ENCODE measurements around the gene PSMB7.

DNA sequence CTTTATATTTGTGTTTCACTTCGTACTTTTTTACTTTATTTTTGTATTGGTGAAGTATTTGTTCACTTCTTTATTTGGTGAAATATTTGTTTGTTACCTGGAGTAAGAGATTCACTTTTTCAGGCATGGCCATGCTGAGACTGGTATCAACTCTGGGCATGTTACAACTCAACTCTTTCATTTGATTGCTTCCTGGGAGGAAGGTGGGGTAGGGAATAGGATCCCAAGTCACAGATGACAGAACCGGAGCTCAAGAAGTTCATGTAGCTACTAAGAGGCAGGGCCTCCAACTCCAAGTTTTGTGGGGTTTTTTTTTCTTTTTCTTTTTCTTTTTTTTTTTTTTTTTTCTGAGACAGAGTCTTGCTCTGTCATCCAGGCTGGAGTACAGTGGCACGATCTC lies 28.9 kb upstream of the PSMB7 start:
- TF ChIP-seq, protein P1, sequence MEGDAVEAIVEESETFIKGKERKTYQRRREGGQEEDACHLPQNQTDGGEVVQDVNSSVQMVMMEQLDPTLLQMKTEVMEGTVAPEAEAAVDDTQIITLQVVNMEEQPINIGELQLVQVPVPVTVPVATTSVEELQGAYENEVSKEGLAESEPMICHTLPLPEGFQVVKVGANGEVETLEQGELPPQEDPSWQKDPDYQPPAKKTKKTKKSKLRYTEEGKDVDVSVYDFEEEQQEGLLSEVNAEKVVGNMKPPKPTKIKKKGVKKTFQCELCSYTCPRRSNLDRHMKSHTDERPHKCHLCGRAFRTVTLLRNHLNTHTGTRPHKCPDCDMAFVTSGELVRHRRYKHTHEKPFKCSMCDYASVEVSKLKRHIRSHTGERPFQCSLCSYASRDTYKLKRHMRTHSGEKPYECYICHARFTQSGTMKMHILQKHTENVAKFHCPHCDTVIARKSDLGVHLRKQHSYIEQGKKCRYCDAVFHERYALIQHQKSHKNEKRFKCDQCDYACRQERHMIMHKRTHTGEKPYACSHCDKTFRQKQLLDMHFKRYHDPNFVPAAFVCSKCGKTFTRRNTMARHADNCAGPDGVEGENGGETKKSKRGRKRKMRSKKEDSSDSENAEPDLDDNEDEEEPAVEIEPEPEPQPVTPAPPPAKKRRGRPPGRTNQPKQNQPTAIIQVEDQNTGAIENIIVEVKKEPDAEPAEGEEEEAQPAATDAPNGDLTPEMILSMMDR (IDR thresholded peaks at IDR 0.05) = no peak
- TF ChIP-seq RELA (CRISPR knock-in tag; IDR thresholded peaks at IDR 0.05; ENCODE audit: borderline replicate concordance) (no peak), FOXP1 (CRISPR knock-in tag; IDR thresholded peaks at IDR 0.05; ENCODE audit: borderline replicate concordance) (no peak), TEAD1 (CRISPR knock-in tag; IDR thresholded peaks at IDR 0.05) (no peak), ZNF317 (CRISPR knock-in tag; IDR thresholded peaks at IDR 0.05; ENCODE audit: borderline replicate concordance, low read depth) (no peak), ZNF396 (CRISPR knock-in tag; IDR thresholded peaks at IDR 0.05; ENCODE audit: borderline replicate concordance) (no peak), NR2C2 (CRISPR knock-in tag; IDR thresholded peaks at IDR 0.05) (no peak), SP1 (CRISPR knock-in tag; conservative IDR thresholded peaks at IDR 0.05) (no peak)
- TF ChIP-seq, protein P2, sequence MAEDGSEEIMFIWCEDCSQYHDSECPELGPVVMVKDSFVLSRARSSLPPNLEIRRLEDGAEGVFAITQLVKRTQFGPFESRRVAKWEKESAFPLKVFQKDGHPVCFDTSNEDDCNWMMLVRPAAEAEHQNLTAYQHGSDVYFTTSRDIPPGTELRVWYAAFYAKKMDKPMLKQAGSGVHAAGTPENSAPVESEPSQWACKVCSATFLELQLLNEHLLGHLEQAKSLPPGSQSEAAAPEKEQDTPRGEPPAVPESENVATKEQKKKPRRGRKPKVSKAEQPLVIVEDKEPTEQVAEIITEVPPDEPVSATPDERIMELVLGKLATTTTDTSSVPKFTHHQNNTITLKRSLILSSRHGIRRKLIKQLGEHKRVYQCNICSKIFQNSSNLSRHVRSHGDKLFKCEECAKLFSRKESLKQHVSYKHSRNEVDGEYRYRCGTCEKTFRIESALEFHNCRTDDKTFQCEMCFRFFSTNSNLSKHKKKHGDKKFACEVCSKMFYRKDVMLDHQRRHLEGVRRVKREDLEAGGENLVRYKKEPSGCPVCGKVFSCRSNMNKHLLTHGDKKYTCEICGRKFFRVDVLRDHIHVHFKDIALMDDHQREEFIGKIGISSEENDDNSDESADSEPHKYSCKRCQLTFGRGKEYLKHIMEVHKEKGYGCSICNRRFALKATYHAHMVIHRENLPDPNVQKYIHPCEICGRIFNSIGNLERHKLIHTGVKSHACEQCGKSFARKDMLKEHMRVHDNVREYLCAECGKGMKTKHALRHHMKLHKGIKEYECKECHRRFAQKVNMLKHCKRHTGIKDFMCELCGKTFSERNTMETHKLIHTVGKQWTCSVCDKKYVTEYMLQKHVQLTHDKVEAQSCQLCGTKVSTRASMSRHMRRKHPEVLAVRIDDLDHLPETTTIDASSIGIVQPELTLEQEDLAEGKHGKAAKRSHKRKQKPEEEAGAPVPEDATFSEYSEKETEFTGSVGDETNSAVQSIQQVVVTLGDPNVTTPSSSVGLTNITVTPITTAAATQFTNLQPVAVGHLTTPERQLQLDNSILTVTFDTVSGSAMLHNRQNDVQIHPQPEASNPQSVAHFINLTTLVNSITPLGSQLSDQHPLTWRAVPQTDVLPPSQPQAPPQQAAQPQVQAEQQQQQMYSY (CRISPR knock-in tag; IDR thresholded peaks at IDR 0.05) = no peak
- TF ChIP-seq, protein P3, sequence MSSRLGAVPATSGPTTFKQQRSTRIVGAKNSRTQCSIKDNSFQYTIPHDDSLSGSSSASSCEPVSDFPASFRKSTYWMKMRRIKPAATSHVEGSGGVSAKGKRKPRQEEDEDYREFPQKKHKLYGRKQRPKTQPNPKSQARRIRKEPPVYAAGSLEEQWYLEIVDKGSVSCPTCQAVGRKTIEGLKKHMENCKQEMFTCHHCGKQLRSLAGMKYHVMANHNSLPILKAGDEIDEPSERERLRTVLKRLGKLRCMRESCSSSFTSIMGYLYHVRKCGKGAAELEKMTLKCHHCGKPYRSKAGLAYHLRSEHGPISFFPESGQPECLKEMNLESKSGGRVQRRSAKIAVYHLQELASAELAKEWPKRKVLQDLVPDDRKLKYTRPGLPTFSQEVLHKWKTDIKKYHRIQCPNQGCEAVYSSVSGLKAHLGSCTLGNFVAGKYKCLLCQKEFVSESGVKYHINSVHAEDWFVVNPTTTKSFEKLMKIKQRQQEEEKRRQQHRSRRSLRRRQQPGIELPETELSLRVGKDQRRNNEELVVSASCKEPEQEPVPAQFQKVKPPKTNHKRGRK (CRISPR knock-in tag; IDR thresholded peaks at IDR 0.05; ENCODE audit: borderline replicate concordance) = no peak

All from WTC11 (cell line).